HG02623 (cell line): ENCODE measurements around the gene SUCLG2.

Experiments used
- ATAC-seq: cut with Tn5 transposase; IDR thresholded peaks from one replicate; pipeline ENCODE4 v1.9.1; 2021; ENCODE audit warnings: moderate library complexity; ENCODE audit not compliant: unreplicated experiment

Gene SUCLG2

GRCh38 chr3:67654099-67654843 is at the start of gene SUCLG2:
Gene SUCLG2 (minus strand): TSS chr3:67654612. CDS start chr3:67654586, 26 bp downstream.
- peak; percentile 65 for ATAC-seq

- no peak for ATAC-seq
Measured at GRCh38 chr3:67700596-67700995, 46.2 kb upstream of the SUCLG2 start.

- ATAC-seq, result no peak
Measured at GRCh38 chr3:67699882-67700281, 45.5 kb upstream of the SUCLG2 start.

- no peak for ATAC-seq
Measured at GRCh38 chr3:67692621-67693020, 38.2 kb upstream of the SUCLG2 start.

GRCh38 chr3:67691926-67692325 is 37.5 kb upstream of the SUCLG2 start:
- no peak for ATAC-seq

GRCh38 chr3:67691207-67691606 is 36.8 kb upstream of the SUCLG2 start:
- peak; percentile 61 for ATAC-seq

GRCh38 chr3:67689806-67690205 is 35.4 kb upstream of the SUCLG2 start:
- ATAC-seq, result no peak

DNA sequence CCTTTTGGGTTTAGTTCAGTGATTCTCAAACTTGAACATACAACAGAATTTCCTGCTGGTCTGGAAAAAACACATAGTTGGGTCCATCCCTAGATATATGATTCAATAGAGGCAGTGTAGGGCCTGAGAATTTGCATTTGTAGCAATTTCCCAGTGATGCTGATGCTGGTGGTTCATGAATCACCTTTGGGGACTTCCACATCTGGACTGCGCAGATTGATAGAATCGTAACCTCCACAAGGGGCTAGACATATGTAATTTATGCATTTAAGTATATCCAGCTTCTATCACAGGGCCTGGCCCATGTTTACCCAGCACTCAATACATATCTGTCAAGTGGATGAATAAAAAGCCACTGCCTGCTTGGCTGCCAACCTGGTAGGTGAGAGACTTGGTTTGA is 33.8 kb upstream of the SUCLG2 start:
- no peak for ATAC-seq

GRCh38 chr3:67686069-67686468 is 31.7 kb upstream of the SUCLG2 start:
- ATAC-seq, result no peak

DNA sequence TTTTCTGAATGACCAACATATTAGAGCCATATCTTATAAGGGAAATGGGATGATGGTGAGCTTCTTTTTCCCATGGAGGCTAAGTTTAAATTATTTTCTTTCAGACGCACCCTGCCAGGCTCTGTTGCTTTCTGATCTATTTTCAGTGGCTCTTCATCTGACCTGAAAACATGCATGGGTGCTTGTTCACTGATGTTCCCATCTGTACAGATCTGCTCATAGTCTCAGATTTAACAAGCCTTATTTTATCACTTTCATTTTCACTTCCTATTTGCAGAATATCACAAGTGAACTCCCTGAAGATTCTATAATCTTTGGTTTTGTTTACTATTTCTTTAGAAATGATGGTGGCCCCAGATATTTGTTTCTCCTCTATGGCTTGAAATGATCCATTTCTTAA is 31.1 kb upstream of the SUCLG2 start:
- ATAC-seq, result peak; percentile 99

- ATAC-seq, result no peak
Measured at GRCh38 chr3:67684211-67684610, 29.8 kb upstream of the SUCLG2 start.

DNA sequence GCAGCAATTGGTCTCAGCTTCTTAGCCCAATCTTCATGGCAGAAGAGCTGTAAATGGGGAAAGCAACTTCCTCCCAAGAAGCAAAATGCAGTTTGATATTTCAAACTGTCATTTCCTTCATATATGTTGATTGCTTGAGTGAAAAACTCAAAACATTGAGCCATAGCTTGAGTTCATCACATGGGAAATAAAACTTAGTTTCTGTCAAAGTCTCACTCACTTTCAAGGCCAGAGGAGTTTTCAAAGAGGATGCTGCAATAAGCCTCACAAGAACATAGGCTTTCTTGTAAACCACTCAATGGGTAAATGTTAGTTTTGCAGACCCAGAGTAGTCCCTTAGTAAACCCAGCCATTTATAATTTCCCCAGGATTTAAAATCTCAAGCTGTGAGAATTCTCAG is 29.1 kb upstream of the SUCLG2 start:
- ATAC-seq, result no peak

- peak; percentile 88 for ATAC-seq
Measured at GRCh38 chr3:67678665-67679064, 24.3 kb upstream of the SUCLG2 start.

DNA sequence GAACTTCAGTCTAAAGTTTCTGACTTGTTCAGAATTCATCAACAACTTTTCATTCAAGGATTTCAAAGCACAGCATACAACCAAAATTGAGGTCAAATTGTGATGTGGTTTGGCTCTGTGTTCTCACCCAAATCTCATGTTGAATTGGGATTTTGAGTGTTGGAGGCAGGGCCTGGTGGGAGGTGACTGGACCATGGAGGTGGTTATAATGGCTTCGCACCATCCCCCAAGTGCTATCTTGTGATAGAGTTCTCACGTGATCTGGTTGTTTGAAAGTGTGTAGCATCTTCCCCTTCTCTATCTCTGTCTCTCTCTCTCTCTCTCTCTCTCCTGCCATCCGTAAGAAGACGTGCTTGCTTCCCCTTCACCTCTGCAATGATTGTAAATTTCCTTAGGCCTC is 19.6 kb upstream of the SUCLG2 start:
- no peak for ATAC-seq

- ATAC-seq, result peak; percentile 68
Measured at GRCh38 chr3:67662733-67663132, 8.3 kb upstream of the SUCLG2 start.

- ATAC-seq, result no peak
Measured at GRCh38 chr3:67661089-67661488, 6.7 kb upstream of the SUCLG2 start.

- ATAC-seq, result no peak
Measured at GRCh38 chr3:67657192-67657591, 2.8 kb upstream of the SUCLG2 start.

GRCh38 chr3:67656614-67657013 is 2.2 kb upstream of the SUCLG2 start:
- no peak for ATAC-seq

GRCh38 chr3:67655364-67656121 is 1.1 kb upstream of the SUCLG2 start:
- peak; percentile 53 for ATAC-seq

- ATAC-seq, result no peak
Measured at GRCh38 chr3:67654844-67655177, 399 bp upstream of the SUCLG2 start.

DNA sequence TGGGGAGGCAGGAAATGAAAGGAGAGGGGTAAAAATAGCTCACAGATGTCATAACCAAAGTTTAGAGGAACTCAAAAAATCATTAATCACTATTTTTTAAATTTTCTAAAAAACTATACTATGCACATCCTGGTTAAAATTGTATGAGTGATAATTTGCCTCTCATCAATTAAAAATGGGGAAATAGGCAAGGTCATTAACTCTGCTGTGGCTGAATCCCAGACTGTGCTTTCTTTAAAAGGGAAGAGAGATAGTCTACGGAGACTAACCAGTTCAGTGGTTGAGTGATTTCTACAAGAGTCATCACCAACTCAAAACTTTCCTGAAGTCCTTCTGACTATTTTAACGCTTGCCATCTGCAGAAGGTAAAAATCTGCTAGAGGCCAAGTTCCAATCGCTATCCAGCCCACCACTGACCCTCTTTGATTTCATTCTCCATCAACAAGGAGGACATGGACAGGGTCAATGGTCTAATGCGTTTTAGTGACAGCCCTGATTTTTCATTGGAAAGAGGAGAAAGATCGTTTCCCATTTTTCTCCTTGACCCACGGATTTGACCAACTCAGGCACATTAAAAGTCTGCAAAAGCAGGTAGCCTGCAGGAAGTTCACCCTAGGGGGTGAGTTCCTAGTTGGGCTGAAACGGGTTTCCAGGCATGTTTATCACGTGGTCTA is 850 bp downstream of the SUCLG2 start:
- peak; percentile 21 for ATAC-seq

GRCh38 chr3:67650084-67650483 is 4.3 kb downstream of the SUCLG2 start:
- ATAC-seq, result no peak
